HG02588 (cell line): ENCODE data around the gene UNC80.
"Not testable (repeated sequence)": the region's sequence is repeated elsewhere in the genome, so short reads cannot be mapped to it uniquely, and the experiment has no call there.

Source experiments
- ATAC-seq: cut with Tn5 transposase; IDR thresholded peaks from one replicate; pipeline ENCODE4 v1.9.1; 2021; ENCODE audit warnings: mild to moderate bottlenecking, moderate library complexity; ENCODE audit not compliant: unreplicated experiment

Gene UNC80, protein sequence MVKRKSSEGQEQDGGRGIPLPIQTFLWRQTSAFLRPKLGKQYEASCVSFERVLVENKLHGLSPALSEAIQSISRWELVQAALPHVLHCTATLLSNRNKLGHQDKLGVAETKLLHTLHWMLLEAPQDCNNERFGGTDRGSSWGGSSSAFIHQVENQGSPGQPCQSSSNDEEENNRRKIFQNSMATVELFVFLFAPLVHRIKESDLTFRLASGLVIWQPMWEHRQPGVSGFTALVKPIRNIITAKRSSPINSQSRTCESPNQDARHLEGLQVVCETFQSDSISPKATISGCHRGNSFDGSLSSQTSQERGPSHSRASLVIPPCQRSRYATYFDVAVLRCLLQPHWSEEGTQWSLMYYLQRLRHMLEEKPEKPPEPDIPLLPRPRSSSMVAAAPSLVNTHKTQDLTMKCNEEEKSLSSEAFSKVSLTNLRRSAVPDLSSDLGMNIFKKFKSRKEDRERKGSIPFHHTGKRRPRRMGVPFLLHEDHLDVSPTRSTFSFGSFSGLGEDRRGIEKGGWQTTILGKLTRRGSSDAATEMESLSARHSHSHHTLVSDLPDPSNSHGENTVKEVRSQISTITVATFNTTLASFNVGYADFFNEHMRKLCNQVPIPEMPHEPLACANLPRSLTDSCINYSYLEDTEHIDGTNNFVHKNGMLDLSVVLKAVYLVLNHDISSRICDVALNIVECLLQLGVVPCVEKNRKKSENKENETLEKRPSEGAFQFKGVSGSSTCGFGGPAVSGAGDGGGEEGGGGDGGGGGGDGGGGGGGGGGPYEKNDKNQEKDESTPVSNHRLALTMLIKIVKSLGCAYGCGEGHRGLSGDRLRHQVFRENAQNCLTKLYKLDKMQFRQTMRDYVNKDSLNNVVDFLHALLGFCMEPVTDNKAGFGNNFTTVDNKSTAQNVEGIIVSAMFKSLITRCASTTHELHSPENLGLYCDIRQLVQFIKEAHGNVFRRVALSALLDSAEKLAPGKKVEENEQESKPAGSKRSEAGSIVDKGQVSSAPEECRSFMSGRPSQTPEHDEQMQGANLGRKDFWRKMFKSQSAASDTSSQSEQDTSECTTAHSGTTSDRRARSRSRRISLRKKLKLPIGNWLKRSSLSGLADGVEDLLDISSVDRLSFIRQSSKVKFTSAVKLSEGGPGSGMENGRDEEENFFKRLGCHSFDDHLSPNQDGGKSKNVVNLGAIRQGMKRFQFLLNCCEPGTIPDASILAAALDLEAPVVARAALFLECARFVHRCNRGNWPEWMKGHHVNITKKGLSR (N-terminal part only)

DNA sequence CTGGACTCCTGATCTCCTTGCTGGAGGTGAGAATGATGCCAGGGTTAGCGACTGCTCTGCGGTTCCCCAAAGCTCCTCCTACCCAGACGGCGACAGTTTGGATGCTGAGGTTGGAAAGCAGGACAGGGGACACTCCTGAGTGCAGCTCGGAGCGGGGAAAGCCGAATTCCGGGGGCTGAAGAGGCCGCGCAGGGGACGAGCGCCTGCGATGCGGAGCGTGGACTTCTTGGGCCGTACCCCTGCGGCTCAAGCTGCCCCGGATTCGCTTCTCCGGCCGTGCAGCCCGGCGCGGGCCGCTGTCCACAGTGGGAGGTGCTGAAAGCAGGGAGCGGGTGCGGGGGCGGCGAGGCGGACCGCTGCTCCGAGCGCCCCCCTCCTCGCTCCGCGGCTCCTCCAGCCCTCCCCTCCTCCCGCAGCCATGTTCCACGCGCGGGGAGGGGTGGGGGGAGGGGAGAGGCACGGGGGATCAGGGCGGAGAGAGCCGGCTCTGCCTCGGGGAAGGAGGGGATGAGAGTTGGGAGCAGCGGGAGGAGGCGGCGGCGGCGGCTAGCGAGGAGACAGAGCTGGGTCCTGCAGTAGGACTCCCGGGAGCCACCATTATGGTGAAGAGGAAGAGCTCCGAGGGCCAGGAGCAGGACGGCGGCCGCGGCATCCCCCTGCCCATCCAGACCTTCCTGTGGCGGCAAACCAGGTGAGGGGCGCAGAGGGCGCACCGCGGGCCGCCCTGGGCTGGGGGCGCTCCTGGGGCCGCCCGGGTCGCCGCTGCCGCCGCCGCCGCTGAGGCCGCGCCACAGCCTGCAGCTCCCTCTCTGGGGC is at the start of gene UNC80:
TSS of gene UNC80 (plus strand) at position 359 of the 816 bp plus-strand sequence. CDS start at position 600, 241 bp downstream.
- no peak for ATAC-seq

DNA sequence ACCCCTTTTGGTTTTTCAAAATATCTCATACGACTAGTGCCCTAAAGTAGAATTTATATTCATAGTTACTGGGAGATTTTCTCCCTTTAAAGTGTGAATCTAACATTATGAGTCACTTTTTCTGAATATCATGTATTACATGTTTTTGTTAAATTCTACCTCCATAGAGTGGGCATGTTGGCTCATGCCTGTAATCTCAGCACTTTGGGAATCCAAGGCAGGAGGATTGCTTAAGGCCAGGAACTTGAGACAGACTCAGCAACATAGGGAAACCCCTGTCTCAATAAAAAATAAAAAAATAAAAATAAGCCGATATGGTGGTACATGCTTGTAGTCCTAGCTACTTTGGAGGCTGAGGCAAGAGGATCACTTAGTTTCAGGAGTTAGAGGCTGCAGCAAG is 45.3 kb upstream of the UNC80 start:
- no peak for ATAC-seq

DNA sequence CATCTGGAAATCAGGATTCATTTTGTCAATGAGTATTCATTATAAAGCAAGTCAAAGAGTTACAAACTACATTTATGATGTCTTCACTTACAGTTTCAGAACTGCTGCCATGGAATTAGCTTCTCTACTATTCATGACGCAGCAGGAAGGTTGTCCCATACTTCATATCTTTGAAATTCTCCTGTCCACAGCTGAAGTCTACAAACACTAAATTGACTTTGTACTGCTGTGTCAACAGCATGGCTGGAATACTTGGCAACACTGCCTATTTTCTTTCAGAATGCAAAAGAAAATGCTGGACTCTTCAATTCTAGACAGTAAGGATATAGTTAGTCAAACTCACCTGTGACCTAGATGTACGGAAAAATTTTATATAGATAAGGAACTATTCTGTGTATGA is 44.6 kb upstream of the UNC80 start:
- no peak for ATAC-seq

DNA sequence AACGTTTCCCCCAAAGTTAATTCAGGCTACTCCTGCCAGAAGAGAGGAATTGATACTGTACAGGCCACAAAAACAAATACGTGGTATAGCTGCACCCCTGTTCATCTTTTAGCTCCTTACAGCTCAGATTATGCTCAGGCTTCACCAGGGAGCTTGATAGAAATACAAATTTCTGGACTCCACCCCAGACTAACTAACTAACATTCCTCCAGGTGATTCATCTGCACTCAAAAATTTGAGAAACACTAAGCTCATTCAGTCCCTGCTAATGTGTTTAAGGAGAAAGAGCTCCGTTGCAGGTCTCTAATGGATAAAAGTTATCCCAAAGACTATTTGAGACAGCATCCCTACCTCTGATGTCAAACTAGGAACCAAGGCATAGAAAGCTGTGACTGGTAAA is 36.8 kb upstream of the UNC80 start:
- ATAC-seq = no peak

DNA sequence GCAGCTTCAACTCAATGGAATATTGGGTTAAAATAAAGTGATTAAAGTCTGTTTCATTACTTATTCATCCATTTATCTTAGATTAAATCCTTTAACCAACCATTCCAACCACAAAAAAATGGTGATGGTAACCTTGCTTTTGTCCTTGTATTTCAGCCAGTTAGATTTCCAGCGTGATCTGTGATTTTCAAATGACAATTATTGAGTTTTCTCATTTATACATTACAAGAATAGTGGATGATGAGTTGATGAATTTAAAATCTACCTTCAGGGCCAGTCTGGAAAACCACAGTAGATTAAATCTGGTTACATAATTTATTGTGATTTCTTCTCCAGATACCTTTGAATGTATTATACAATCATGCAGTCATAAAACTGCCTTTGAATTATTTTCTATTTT is 29.7 kb upstream of the UNC80 start:
- ATAC-seq = no peak

DNA sequence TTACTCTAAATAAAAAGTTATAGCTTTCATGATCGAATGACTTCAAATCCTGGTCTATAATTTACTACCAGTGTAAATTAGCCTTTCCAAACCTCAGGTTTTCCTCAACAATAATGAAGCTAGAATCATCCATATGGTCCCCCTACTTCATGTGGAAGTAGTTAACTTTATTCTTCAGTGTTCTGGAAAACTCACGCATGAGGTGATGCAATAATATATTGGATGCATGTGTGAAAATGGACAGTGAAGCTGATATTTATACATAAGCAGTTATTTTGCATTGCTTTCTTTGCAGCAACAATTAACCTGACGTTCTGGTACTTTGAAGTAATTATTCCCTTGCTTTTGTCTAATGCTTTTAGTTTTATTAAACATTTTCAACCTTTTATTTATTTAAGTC is 18.6 kb upstream of the UNC80 start:
- no peak for ATAC-seq

DNA sequence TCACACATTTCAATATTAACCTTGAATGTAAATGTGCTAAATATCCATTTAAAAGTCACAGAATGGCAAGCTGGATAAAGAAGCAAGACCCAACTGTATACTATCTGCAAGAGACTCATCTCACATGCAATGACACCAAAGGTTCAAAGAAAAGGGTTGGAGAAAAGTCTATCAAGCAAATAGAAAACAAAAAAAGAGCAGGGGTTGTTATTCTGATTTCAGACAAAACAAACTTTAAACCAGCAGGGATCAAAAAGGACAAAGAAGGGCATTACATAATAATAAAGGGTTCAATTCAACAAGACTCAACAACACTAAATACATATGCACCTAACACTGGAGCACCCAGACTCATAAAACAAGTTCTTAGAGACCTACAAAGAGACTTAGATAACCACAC is 14.5 kb upstream of the UNC80 start:
- no peak for ATAC-seq

DNA sequence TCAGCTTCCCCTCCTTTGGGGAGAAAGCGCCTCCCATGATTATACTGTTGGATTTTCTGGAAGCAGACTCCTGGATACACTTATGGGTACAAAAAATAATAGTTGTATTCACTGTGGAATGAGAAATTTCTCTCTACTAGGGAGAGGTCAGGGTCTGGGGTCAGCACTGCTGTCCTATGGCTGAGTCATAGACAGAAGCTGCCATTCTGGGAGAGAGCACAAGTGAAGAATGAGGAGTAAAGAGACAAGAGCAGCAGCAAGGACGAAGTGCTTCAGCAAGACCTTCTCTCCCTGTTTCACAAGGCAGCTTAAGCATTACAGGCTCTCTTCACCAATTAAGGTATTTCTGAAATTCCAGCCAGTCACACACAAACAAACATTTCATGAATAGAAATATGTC is 10.1 kb upstream of the UNC80 start:
- no peak for ATAC-seq

DNA sequence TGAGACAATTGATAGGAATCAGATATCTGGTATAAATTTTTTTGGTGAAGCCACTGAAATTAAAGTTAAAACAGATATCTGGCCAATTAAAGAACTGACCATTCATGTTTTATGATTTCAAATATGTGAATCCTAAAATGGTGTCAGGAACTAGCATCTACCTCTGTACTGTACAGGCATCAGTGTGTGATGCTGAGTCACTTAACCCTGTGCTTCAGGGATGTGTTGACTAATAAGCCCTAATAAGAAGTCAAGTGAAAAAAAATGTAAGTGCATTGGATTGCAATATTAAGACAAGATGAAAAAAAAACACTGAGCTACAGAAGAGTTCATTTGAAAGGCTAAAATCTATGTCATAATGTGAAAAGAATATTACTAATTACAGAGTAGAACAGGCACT is 9.1 kb upstream of the UNC80 start:
- no peak for ATAC-seq

DNA sequence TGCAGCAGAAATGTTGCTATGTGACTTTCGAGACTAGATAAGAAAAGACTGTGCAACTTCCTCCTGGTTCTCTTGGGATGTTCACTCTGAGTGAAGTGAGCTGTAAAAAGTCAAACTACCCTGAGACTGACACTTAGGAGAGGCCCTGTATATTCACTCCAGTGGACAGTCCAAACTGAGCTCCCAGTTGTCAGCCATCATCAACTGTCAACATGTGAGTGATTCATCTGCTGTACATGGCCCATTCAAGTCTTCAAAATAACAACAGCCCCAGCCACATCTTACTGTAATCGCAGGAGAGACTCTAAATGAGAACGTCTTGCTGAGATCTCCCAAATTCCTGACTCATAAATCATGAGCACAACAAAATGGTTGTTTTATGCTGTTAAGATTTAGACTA is 8.5 kb upstream of the UNC80 start:
- no peak for ATAC-seq

DNA sequence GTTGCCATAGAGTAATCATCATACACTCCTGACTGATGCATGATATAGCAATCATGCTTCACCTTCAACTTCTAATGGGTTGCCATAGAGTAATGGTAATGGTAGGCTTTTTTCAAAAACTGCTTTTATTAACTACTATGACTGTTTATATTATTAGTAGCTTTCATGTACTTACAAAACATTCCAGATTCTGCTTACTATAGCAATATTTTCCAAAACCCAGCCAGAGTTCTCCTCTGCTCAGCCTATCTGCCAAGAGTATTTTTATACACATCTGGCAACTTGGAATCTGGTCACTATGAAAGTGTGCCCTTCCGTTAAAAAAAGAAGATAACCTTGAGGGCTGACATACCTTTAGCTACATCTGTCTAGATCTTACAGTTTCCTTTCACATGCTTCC is 5.0 kb upstream of the UNC80 start:
- ATAC-seq = no peak

DNA sequence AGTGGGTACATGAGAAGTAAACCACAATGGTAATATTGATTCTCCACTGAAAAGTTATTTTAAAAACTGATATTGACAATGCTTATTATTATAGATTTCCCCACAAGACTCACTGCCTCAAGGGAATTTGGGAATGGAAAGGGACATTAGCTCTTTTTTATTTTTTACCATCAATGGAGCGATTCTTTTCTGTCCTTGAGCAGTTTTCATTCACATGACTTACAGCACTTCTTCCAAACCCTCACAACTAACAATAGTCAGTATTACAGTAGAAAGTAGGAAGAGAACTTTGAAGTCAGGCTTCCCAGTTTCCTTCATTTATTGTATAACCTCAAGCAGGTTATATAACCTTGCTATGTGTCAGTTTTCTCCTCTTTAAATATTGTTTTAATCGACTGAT is 4.3 kb upstream of the UNC80 start:
- no peak for ATAC-seq

DNA sequence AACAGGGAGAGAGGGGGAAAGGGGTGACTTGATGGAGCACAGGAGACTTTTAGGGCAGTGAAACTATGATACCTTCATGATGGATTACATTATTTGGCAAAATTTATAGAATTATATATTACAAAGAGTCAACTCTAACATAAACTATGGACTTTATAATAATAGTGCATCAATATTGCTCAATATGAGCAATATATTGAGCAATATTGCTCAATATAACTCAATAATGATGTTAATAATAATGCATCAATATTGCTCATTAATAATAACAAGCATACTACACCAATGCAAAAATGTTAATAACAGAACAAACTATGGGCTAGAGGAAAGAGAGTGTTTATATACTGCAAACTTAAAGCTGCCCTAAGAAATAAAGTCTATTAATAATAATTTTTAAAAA is 3.1 kb upstream of the UNC80 start:
- ATAC-seq = no peak

DNA sequence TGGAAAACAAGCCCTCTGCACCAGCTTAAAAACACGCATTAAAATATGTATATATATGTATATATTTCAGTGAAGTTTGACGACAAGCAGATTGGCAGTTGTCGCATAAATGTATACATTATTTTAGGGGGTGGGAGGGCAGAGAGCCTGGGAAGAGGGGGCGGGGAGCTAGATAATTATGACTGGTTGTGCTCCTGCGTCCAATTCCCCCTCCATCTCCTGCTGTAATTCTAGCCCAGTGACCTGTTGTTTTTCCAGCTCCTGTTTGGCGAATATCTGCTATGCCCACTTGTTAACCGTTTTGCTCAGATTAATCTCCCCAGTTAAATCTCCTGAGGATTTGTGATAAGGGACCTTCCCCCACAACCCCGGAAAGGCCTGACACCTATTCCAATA is 656 bp downstream of the UNC80 start:
- no peak for ATAC-seq

DNA sequence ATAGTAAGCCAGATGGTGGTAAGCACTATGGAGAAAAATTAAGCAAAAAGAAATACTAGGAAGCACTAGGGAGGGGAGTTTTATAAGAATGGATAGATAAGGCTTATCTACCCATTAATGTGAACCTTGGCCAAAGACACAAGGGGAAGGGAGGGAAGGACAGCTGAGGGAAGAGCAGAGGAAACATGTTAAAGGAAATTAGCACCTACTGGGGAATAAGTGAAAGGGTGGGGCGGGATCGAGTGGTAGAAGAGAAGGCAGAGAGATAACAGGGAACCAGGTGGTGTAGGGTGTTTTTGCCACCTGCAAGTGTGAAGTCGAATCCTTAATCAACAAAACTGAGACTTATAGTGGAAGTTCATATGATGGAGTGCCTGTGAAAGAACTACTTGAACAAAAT is 1.7 kb downstream of the UNC80 start:
- ATAC-seq = no peak

DNA sequence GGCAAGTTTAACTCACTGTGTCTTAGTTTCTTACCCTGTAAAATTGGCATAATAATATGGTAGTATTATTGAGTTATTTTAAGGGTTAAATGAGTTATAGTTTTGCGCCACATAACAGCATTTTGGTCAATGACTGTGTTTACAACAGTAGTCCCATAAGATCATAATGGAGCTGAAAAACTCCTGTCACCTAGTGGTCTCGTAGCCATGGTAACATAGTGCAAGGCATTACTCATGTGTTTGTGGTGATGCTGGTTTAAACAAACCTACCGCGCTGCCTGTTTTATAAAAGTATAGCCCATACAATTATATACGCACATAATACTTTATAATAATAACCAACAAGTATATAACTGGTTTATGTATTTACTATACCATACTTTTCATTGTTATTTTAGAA is 15.8 kb downstream of the UNC80 start:
- ATAC-seq = no peak

DNA sequence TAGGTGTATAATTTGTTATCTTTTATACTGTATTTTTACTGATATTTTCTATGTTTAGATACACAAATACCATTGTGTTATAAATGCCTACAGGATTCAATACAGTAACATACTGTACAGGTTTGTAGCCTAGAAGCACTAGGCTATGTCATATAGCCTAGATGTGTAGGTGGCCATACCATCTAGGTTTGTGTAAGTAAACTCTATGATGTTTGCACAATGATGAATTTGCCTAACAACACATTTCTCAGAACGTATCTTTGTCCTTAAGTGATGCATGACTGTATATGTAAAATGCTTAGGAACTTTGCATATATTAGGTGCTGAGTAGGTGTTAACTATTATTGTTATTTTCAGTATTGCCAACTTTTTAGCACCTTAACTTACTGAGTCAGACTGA is 17.3 kb downstream of the UNC80 start:
- no peak for ATAC-seq

DNA sequence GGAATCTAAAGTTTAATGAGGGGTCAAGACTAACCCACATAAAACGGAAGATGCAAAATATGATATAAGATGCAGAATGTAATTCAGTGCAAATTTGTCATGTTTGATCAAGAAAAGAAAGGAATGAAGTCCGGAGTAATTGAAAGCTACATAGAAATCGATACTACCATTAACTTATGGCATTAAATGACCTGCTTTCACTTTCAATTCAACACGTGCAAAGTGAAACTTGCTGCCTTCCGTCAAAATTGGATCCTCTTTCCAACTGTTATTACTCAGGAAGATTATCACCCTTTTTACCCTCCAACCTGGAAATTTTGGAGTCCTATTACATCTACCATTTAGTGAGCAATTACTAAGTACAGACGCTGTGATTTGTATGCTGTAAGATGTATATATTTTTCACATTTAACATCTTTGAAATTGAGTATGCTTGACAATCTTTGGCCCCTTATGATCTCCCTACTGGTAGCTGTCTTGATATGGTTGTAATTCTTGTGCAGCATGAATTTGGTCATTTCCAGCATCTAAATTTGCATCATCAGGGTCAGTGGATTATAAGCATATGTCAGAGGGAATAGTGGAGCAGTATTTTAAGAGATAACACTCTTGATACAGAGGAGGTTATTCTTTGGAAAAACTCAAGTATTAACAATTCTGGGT is 18.6 kb downstream of the UNC80 start:
- no peak for ATAC-seq

DNA sequence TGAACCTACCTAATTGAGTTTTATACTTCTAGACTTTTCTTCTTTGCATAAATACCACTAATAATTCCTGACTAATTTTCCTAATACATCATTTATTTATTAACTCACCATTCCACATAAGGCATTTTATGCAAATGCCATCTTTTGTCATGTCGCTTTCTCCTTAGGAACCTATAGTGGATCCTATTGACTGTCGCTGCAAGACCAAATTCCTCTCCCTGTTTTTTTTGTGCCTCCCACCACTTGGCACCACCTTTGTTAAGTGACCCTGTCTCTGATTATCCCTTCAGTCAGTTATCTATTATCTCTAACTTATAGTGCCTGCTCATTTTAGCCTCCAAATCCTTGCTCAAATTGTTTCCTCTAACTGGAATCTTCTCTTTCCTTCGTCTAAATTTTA is 19.5 kb downstream of the UNC80 start:
- ATAC-seq = no peak

DNA sequence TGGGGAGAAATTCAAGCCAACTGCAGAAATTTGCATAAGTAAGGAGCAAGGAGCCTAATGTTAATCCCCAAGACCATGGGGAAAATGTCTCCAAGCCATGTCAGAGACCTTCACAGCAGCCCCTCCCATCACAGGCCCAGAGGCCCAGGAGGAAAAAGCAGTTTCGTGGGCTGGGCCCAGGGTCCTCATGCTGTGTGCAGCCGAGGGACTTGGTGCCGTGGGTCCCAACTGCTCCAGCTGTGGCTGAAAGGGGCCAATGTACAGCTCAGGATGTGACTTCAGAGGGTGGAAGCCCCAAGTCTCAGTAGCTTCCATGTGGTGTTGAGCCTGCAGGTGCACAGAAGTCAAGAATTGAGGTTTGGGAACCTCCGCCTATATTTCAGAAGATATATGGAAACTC is 23.8 kb downstream of the UNC80 start:
- not testable (repeated sequence) for ATAC-seq
